ENCODE measurements around the gene PICK1. TPM values are rescaled to one million over a fixed set of nuclear protein-coding genes. Genes with fewer than 3 reads are reported as not detected.
A peak's percentile ranks its signal among the peaks of the same experiment; 100 is the strongest.

Gene PICK1
- total and polyA plus RNA-seq, 2 donors (not counting 3 experiments of a cell fraction or from before 2014, with no cell fraction given), result 18.0 to 20.8 TPM

GRCh38 chr22:38097557-38098409, 40.6 kb downstream of the PICK1 start:
- CTCF ChIA-PET, result interaction anchor here (0.7 to 4.0 kb wide), 27 partner anchors 8 to 470 kb away, joined by 3 to 25 read pairs (median 3); partner anchors contain the start of genes BAIAP2L2, MAFF and PLA2G6
- H2AFZ ChIP-seq (ENCODE audit: low read depth, low read length), result no peak overlapping the region
- peaks cover 0 to 3% of the 10 kb centered on the region in 2 experiments for H3K27me3 ChIP-seq (ENCODE audit: control insufficient read depth in 2 of 2, insufficient read depth in 2 of 2, low read length in 2 of 2)
- BruUV-seq (replicated peaks), result no TSS peak
- no peak overlapping the region for H3K4me3 ChIP-seq (replicated peaks in 1 of 3; ENCODE audit: insufficient read depth in 1 of 3, low read depth in 1 of 3, low read length in 3 of 3)
- H3K4me2 ChIP-seq (ENCODE audit: insufficient read depth, low read length), result no peak overlapping the region
- dilution Hi-C loops (cut with MboI; ENCODE audit: extremely low pct_ligation_motif_present, low sequenced_read_pairs), result no loop called here
- H3K4me1 ChIP-seq (ENCODE audit: control insufficient read depth, extremely low read depth, insufficient read depth, low read length), result peaks cover 10% of the 10 kb centered on the region
- H4K20me1 ChIP-seq (replicated peaks; ENCODE audit: control insufficient read depth, extremely low read depth, insufficient read depth, low read length), result no peaks in the 10 kb centered on the region
- TF ChIP-seq CTCF (IDR thresholded peaks at IDR 0.05; ENCODE audit: extremely low read depth in 1 of 2, insufficient read depth in 1 of 2, low read depth in 1 of 2, low read length in 2 of 2) (peak; percentile 36 to 60), JUN (IDR thresholded peaks at IDR 0.05; ENCODE audit: borderline replicate concordance, insufficient read depth, insufficient read length, low read depth) (no peak), POLR2A (IDR thresholded peaks at IDR 0.05; ENCODE audit: low read depth, low read length) (no peak)
- no peak overlapping the region for H3K27ac ChIP-seq (ENCODE audit: insufficient read depth, low read depth, low read length)
- FAIRE-seq, result no peak
- no peaks in the 10 kb centered on the region for H3K79me2 ChIP-seq (ENCODE audit: control insufficient read depth, insufficient read depth, low read length)
- peak; percentile 12 for DNase-seq (ENCODE audit: low read depth, low spot score)
- H3K9ac ChIP-seq (replicated peaks; ENCODE audit: extremely low read depth, insufficient read depth, low read length), result no peak overlapping the region
- H3K36me3 ChIP-seq (ENCODE audit: control insufficient read depth in 2 of 2, extremely low read depth in 1 of 2, insufficient read depth in 2 of 2, low read length in 2 of 2), result no peaks in the 10 kb centered on the region
- intact Hi-C loops (cut with micrococcal nuclease), result no loop called here
- H3K9me3 ChIP-seq (replicated peaks; ENCODE audit: control insufficient read depth, insufficient read depth, low read length), result no peaks in the 10 kb centered on the region
- POLR2A ChIA-PET, result no interaction called here
- no peaks in the 10 kb centered on the region for H3K9me1 ChIP-seq (replicated peaks; ENCODE audit: control insufficient read depth, extremely low read depth, insufficient read depth, low read length)
